Pulmonary artery endothelial cell (primary cell): ENCODE data around the gene PDZD7. TPM values are rescaled to one million over a fixed set of nuclear protein-coding genes. Genes with fewer than 3 reads are reported as not detected.

Source experiments
- DNase-seq: peaks from one replicate; pipeline ENCODE4 v3.0.0-alpha.2; 2011; ENCODE audit warnings: low read depth, low spot score
- total RNA-seq: library from RNA; depleted of rRNA; stranded (reverse); fragments of >200 nt; gene quantifications from 2 replicates; pipeline ENCODE4 v1.2.3, GENCODE V29; 2014

The PDZD7 gene
- 0.46 and 0.63 TPM in 2 replicates for total RNA-seq

- DNase-seq = peak; percentile 77
Observed at GRCh38 chr10:101031128-101031795, at the start of gene PDZD7, which contains the start of gene SFXN3. TSS of gene PDZD7 (minus strand) at chr10:101031129. CDS start at chr10:101030219, 910 bp downstream. TSS of gene SFXN3 (plus strand) at chr10:101031234. CDS start at chr10:101034695, 3,461 bp downstream.

- no peak for DNase-seq
Observed at GRCh38 chr10:101079874-101080273, 48.9 kb upstream of the PDZD7 start.

GRCh38 chr10:101076630-101077029 lies 45.7 kb upstream of the PDZD7 start:
- DNase-seq = no peak

- no peak for DNase-seq
Observed at GRCh38 chr10:101075775-101076174, 44.8 kb upstream of the PDZD7 start.

- DNase-seq = no peak
Observed at GRCh38 chr10:101073631-101074030, 42.7 kb upstream of the PDZD7 start.

GRCh38 chr10:101072923-101073322 lies 42.0 kb upstream of the PDZD7 start:
- no peak for DNase-seq

- DNase-seq = no peak
Observed at GRCh38 chr10:101071885-101072433, 41.0 kb upstream of the PDZD7 start.

GRCh38 chr10:101071267-101071884 lies 40.4 kb upstream of the PDZD7 start:
- DNase-seq = no peak

- no peak for DNase-seq
Observed at GRCh38 chr10:101070098-101070497, 39.2 kb upstream of the PDZD7 start.

- DNase-seq = no peak
Observed at GRCh38 chr10:101069441-101069840, 38.5 kb upstream of the PDZD7 start.

GRCh38 chr10:101067356-101068083 lies 36.6 kb upstream of the PDZD7 start:
- peak; percentile 30 for DNase-seq

- DNase-seq = no peak
Observed at GRCh38 chr10:101066896-101067355, 36.0 kb upstream of the PDZD7 start.

- DNase-seq = no peak
Observed at GRCh38 chr10:101066146-101066895, 35.4 kb upstream of the PDZD7 start.

- DNase-seq = no peak
Observed at GRCh38 chr10:101065481-101066145, 34.7 kb upstream of the PDZD7 start.

GRCh38 chr10:101064415-101065030 lies 33.6 kb upstream of the PDZD7 start:
- no peak for DNase-seq

- no peak for DNase-seq
Observed at GRCh38 chr10:101063548-101064414, 32.9 kb upstream of the PDZD7 start.

- no peak for DNase-seq
Observed at GRCh38 chr10:101063050-101063525, 32.2 kb upstream of the PDZD7 start.

GRCh38 chr10:101062232-101063049 lies 31.5 kb upstream of the PDZD7 start:
- DNase-seq = no peak
